ENCODE data around the gene APC.
"Not testable (repeated sequence)": the region's sequence is repeated elsewhere in the genome, so short reads cannot be mapped to it uniquely, and the experiment has no call there.

Gene APC

DNA sequence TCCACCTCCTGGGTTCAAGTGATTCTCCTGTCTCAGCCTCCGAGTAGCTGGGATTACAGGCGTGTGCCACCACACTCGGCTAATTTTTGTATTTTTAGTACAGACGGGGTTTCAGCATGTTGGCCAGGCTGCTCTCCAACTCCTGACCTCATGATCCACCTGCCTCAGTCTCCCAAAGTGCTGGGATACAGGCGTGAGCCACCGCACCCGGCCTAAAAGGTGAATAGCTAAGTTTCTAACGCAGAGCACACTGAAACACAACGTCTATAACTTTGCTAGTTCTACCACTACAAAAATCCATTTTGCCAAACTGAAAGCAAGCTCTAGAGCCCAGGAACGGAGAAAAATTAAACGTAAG, 122.9 kb downstream of the APC start:
- DNase-seq (ENCODE audit: low spot score), result not testable (repeated sequence)

DNA sequence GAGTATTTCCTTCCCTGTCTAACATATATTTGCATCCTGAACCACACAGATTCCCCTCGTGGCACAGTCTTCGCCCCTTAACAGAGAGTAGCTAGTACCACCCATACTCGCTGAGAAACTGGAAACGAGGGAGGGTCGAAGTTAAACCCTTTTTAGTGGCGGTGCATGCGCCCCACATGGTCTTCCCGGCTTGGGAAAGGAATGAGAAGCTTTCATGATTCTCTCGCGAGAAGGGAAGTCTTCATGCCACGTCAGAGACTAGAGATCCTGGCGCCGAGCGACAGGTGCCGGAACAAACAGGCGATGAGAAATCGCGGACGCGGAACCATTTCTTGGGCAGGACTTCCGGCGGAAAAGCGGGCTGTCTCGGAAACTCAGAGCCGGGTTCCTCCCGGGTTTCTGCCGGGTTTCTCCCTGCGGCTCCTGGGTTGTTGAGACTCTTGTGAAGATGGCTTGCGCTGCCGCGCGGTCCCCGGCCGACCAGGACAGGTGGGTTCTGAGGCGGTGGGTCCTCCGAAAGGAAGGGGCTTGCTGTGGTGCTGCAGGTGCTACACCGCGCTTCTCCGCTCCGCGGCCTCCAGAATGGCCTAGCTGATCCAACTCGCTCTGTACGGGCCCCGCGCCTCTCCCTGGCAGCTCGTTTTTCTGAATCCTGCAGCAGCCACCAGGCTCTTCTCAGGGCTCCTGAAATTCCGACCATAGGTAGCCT, 123.4 kb downstream of the APC start, which contains the start of gene SRP19:
TSS of gene SRP19 (plus strand) at position 359 of the 709 bp plus-strand sequence. CDS start at position 449, 90 bp downstream.
- DNase-seq (ENCODE audit: low spot score), result peak; percentile 94

DNA sequence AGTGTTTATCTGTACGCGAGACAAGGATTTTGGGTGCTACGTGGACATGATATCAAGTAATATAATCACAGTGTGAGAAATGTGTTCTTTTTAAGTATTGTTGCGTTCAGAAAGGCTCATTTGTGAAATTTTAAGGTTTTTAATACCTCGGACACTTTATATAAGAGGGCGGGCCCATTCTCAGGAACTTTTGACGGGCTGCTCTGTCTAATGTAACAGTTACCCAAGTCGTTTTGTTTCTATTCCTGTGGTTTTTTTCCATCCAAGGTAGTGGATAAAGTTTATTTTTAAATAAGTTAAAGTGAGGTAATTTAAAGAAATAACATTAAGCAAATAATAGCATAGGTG, 123.9 kb downstream of the APC start:
- DNase-seq (ENCODE audit: low spot score), result no peak

DNA sequence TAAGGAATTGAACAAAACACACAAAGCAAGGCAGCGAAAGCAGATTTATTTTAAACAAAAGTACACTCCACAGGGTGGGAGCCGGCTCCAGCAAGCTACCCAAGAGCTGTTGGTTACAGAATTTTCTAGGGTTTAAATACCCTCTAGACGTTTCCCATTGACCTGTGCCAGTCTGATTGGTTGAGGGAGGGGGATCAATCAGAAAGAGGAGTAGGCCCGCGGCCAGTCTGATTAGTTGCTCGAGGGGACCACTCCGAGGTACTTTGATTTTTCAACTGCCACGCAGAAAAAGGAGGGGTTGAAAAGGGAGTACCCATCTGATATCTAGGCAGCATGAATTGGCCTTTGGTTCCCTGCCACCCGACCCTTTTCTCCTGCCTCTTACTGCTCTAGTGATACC, 124.4 kb downstream of the APC start:
- DNase-seq (ENCODE audit: low spot score), result no peak

DNA sequence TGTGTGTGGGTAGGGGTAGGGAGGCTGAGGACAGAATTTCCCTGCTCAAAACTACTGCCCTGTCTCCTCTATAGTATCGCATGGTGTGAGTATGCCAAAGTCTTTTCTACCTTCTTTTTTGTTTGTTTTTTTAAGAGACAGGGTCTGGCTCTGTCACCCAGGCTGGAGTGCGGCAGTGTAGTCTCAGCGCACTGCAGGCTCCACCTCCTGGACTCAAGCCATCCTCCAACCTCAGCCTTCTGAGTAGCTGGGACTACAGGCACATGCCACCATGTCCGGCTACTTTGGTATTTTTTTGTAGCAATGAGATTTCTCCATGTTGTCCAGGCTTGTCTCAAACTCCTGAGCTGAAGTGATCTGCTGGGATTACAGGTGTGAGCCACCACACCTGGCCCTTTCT, 125.9 kb downstream of the APC start:
- no peak for DNase-seq (ENCODE audit: low spot score)

DNA sequence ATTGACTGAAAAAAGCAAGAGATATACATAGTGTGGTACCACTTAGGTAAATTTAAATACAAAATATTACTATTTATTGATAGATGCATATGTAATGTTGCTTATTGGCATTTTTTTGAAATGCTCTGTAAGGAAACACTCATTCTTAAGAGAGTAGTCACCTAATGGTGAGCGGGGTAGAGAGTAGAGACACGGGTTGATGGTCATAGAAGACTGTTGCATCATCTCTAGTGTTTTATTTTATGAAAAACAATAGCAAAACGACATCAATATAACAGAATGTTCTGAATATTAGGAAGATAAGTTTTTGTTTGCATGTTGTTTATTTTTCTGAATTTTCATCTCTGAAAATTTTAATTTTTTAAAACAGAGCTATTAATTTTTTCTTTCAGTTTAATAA, 127.4 kb downstream of the APC start:
- DNase-seq (ENCODE audit: low spot score), result no peak

DNA sequence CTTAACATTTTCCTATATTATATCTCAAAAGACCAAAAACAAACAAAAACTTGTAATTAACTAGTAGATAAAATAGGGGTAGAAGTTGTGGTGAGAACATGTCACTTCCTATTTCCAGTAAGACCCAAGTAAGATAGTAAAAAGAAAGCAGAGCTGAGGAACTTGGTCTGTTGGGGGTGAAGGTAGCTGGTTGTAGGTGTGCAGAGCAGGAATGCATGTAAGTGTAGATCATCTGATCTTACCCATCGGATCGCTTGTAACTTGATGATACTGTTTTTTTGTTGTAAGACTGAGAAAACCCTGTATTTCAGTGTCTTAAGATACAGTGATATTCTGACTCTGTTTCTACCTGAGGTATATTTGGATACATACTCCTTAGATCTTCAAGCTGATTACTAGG, 129.1 kb downstream of the APC start:
- no peak for DNase-seq (ENCODE audit: low spot score)

DNA sequence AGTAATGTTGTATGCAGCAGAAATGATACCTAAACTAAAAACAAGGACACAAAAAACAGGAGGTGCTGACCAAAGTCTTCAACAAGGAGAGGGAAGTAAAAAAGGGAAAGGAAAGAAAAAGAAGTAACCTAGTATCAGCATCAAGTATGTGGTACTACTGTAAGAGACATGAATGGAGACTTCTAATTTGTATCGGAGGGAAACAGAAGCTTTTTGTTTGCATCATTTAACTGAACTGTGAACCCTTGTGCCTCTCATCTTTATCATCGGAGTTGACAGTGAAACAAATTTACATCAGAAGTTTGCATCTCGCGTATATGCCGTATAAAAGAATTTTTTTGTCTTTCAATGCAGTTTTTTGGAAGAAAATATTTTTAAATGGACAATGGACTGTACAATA, 129.7 kb downstream of the APC start:
- DNase-seq (ENCODE audit: low spot score), result no peak

DNA sequence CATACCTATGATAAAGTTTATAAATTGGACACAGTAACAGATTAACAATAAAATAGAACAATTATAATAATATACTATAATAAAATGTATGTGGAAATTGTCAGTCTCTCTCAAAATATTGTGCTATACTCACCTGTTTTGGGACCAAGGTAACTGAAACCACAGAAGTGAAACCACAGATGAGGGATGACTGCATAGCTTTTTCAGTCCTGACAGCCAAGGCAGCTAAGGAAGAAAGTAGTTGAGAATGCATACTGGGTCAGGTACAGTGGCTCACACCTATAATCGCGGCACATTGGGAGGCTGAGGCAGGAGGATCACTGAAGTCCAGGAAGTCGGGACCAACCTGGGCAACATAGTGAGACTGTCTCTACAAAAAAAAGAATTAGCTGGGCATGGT, 132.3 kb downstream of the APC start:
- no peak for DNase-seq (ENCODE audit: low spot score)

DNA sequence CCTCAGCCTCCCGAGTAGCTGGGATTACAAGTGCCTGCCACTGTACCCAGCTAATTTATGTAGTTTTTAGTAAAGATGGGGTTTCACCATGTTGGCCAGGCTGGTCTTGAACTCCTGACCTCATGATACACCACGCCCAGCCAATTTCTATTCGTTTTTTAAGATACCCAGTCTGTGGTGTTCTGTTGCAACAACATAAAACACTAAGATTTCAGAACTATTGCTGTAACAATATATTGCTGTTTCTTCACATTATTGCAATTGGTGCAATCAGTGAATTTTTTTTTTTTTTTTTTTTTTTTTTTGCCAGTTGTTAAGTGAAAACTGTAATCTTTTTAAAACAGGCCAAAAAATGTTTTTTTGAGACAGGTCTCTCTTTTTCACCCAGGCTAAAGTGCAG, 133.3 kb downstream of the APC start:
- no peak for DNase-seq (ENCODE audit: low spot score)

DNA sequence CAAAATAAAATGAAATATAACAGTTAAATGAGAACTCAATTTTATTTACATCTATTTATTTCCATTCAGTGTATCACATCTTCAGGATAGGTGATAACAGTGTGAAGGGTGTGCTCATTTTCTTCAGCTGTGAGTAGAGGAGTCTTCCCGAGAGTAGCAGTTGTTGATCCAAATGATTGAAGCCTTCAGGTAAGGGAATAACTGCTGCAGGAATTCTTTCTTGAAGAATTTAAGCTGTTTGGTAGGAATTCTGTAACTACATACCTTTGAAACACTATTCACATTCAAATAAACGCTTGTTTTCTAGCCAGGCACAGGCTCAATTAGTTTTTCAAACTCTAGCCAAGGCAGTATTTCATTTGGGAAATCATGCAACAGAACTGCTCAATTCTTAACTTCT, 138.7 kb downstream of the APC start:
- no peak for DNase-seq (ENCODE audit: low spot score)

DNA sequence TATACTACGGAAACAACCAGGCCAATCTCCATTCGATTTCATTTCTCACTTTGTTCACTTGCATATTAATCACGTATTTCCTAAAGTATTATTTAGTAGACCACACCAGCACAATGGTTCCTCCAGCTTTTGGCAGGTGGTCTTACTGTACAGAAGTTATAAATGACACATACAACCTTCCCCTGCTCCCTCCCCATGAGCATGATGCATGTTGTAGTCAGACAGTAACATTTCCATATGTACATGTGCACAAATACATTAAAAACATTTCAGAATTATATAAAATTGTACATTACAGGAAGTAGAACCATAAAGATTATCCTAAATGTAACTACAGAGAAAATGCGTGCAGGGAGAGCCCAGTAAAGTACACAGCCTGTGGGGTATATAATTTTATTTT, 140.4 kb downstream of the APC start:
- no peak for DNase-seq (ENCODE audit: low spot score)

DNA sequence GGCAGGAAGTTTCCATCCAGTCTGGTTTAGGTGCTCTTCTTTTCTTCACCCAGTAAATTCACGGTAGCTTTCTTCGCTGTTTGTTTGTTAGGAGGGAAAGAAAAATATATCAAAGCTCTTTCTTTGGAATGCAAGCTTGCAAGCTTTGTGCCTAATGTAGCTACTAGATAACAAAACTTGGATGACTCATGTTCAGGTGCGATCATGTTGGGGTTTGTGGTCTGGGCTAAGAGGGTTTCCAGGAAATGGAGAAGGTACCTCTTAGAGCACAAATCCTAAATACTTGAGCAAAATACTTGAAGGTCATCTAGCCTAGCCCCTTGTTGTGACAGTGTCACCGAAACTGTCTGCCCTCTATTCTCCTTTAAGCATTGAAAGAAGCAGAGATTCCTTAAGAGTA, 141.1 kb downstream of the APC start:
- no peak for DNase-seq (ENCODE audit: low spot score)

DNA sequence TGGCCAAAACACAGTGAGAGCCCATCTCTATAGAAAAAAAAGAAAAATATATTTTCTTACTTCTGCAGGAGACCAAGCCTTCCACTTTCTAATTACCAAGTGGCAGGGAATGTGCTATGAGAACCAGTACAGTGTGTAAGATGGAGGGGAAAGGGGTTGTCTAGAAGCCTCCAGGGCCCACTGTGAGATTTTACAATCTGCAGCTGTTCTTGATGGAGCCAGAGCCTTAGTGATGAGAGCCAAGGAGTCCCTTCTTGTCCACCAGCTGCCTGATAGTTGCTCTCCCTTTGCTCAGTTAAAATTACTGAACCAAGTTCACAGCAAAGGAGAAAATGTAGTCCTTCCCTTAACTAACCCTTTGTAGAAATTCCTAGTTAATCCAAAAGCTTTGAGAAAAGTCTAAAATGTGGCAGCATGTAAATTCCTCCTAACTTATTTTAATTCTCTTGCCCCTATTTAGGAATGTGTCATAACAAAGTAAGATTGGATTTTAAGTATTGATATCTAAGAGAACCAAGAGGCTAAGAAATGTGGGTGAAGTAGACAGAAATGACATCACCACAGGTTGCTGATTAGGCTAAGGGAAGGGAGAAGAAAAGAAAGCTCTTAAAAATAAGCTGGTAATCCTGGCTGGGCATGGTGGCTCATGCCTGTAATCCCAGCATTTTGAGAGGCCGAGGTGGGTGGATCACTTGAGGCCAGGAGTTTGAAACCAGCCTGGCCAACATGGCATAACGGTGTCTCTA, 142.7 kb downstream of the APC start:
- DNase-seq (ENCODE audit: low spot score), result no peak

DNA sequence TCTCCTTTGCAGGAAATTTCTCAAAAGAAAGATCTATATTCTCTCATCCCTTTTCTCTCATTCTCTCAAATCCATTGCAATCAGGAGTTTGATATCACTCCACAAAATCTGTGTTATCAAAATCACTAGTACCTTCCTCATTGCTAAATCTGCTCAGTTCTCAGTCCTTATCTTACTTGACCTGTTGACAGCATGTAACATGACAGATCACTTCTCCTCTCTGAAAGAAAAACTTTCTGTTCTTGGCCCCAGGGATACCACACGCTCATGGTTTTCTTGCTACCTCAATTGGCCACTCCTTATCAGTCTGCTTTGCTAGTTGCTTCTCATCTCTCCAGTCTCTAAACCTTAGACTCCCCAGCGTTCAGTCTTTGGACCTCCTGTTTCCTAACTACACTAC, 145.5 kb downstream of the APC start:
- no peak for DNase-seq (ENCODE audit: low spot score)

DNA sequence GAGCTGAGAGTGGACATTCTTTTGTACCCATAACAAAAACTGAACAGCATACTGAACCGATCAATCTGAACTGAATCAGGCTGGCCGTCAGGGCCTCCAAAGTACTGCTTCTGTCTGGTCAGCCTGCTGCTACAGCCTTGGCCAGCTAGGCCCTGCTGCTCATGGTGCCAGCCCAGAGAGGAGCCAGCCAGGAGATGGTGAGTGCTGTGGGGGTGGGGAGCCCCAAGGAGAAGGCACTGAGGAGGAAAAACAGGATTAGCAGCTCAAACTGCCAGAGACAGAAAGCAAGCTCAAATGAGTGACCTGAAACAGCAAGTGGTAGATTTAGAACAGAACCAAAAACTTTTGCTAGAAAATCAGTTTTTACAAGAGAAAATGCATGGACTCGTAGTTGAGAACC, 147.3 kb downstream of the APC start:
- no peak for DNase-seq (ENCODE audit: low spot score)

DNA sequence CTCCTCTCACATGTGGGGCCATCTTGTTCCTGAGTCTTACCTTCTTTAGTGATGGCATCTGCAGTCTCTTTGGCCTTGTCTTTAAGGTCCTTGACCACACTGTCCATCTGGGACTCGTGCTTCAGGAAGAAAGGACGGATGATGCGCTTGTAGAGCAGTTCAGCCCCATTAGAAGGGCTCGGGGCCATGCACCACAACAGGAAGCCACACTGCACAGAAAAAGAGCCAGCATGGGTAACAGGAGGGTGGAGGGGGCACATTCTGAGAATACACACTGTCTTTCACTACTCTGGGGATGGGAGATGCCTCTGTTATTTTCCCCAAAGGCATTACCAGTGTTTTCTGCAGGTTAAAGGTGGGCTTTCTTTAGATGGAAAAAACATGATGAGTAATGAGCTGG, 149.3 kb downstream of the APC start:
- DNase-seq (ENCODE audit: low spot score), result no peak

DNA sequence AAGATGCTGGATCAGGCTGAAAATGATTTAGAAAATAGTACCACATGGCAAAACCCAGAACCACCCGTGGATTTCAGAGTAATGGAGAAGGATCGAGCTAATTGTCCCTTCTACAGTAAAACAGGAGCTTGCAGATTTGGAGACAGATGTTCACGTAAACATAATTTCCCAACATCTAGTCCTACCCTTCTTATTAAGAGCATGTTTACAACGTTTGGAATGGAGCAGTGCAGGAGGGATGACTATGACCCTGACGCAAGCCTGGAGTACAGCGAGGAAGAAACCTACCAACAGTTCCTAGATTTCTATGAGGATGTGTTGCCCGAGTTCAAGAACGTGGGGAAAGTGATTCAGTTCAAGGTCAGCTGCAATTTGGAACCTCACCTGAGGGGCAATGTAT, 154.4 kb downstream of the APC start:
- DNase-seq (ENCODE audit: low spot score), result not testable (repeated sequence)

DNA sequence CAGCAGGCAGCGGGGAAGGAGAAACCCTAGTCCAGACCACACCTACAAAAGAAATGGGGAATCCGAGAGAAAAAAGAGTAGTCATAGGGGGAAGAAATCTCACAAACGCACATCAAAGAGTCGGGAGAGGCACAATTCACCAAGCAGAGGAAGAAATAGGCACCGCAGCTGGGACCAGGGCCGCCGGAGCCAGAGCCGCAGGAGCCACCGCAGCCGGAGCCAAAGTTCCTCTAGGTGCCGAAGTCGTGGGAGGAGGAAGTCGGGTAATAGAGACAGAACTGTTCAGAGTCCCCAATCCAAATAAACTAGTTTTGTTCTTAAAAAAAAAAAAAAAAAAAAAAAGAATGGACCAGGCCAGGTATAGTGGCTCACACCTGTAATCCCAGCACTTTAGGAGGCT, 155.1 kb downstream of the APC start:
- DNase-seq (ENCODE audit: low spot score), result no peak

DNA sequence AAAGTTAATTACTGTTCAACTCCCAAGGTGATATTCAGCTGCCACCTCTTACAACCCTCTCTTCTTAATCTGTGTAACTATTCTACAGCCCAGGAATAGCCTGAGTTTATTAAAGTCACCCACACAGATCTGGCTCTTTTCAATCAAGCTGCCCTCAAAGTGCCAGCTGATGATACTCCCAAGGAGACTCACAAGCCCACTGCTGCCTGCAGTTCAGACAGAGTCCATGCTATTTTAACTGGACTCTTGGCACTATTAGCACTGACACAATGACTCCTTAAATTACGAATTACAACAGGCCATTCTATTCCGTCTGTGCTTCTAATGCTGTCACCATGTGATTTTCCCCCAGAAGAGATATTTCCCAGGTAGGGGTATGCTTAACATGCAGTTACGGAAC, 158.0 kb downstream of the APC start:
- DNase-seq (ENCODE audit: low spot score), result no peak
